ENCODE results near the gene MATK.
"Not testable (repeated sequence)": the region's sequence is repeated elsewhere in the genome, so short reads cannot be mapped to it uniquely, and the experiment has no call there.

The MATK gene

GRCh38 chr19:3816566-3817218 is 30.5 kb upstream of the MATK start:
- no peak for DNase-seq (ENCODE audit: low read depth in 2 of 2)

- not testable (repeated sequence) for DNase-seq (ENCODE audit: low read depth in 2 of 2)
Measured at GRCh38 chr19:3816148-3816547, 30.0 kb upstream of the MATK start.

- no peak for DNase-seq (ENCODE audit: low read depth in 2 of 2)
Measured at GRCh38 chr19:3814648-3815047, 28.5 kb upstream of the MATK start.

- no peak for DNase-seq (ENCODE audit: low read depth in 2 of 2)
Measured at GRCh38 chr19:3813473-3814392, 27.6 kb upstream of the MATK start.

- DNase-seq (ENCODE audit: low read depth in 2 of 2) = no peak
Measured at GRCh38 chr19:3810708-3811355, 24.7 kb upstream of the MATK start.

- DNase-seq (ENCODE audit: low read depth in 2 of 2) = no peak
Measured at GRCh38 chr19:3809881-3810707, 23.9 kb upstream of the MATK start.

- no peak for DNase-seq (ENCODE audit: low read depth in 2 of 2)
Measured at GRCh38 chr19:3808420-3809143, 22.4 kb upstream of the MATK start.

GRCh38 chr19:3807574-3808354 is 21.6 kb upstream of the MATK start:
- DNase-seq (ENCODE audit: low read depth in 2 of 2) = no peak

GRCh38 chr19:3807131-3807480 is 20.9 kb upstream of the MATK start:
- no peak for DNase-seq (ENCODE audit: low read depth in 2 of 2)

- no peak for DNase-seq (ENCODE audit: low read depth in 2 of 2)
Measured at GRCh38 chr19:3805859-3806258, 19.7 kb upstream of the MATK start.

- no peak for DNase-seq (ENCODE audit: low read depth in 2 of 2)
Measured at GRCh38 chr19:3804429-3804828, 18.2 kb upstream of the MATK start.

- DNase-seq (ENCODE audit: low read depth in 2 of 2) = no peak
Measured at GRCh38 chr19:3803986-3804385, 17.8 kb upstream of the MATK start.

- DNase-seq (ENCODE audit: low read depth in 2 of 2) = no peak
Measured at GRCh38 chr19:3803114-3803888, 17.1 kb upstream of the MATK start.

- DNase-seq (ENCODE audit: low read depth in 2 of 2) = peak; percentile 40 to 43
Measured at GRCh38 chr19:3801412-3802096, 15.4 kb upstream of the MATK start.

GRCh38 chr19:3800996-3801395 is 14.8 kb upstream of the MATK start:
- no peak for DNase-seq (ENCODE audit: low read depth in 2 of 2)

GRCh38 chr19:3798137-3798536 is 12.0 kb upstream of the MATK start:
- DNase-seq (ENCODE audit: low read depth in 2 of 2) = no peak

GRCh38 chr19:3796358-3796757 is 10.2 kb upstream of the MATK start:
- DNase-seq (ENCODE audit: low read depth in 2 of 2) = no peak

GRCh38 chr19:3793799-3794198 is 7.6 kb upstream of the MATK start:
- no peak for DNase-seq (ENCODE audit: low read depth in 2 of 2)

GRCh38 chr19:3792114-3792513 is 5.9 kb upstream of the MATK start:
- DNase-seq (ENCODE audit: low read depth in 2 of 2) = no peak
